Fibroblast of lung (primary cell): ENCODE results near the gene C1orf141. TPM values are rescaled to one million over a fixed set of nuclear protein-coding genes. Genes with fewer than 3 reads are reported as not detected.
A peak's percentile ranks its signal among the peaks of the same experiment; 100 is the strongest.

Experiments
- DNase-seq, 2 donors: peaks; one replicate each; pipeline versions ENCODE4 v3.0.0 to v3.0.0-alpha.2; 2010; ENCODE audit warnings: low read depth in 2 of 2
- H2AFZ ChIP-seq: 2 replicates; pipeline ENCODE4 v1.5.1; 2012; ENCODE audit warnings: low read length, control low read depth, inconsistent platforms
- H3K27ac ChIP-seq: 2 replicates; pipeline ENCODE4 v1.5.1; 2011; ENCODE audit warnings: low read length, control low read depth; ENCODE audit not compliant: insufficient read depth
- H3K27me3 ChIP-seq: 2 replicates; pipeline ENCODE4 v1.5.1; 2011; ENCODE audit warnings: mild to moderate bottlenecking, low read length; ENCODE audit not compliant: control insufficient read depth, insufficient read depth
- H3K36me3 ChIP-seq: 2 replicates; pipeline ENCODE4 v1.5.1; 2011; ENCODE audit warnings: low read length; ENCODE audit not compliant: control insufficient read depth, insufficient read depth
- H3K4me1 ChIP-seq: 2 replicates; pipeline ENCODE4 v1.5.1; 2011; ENCODE audit warnings: low read length; ENCODE audit not compliant: control insufficient read depth, insufficient read depth; ENCODE audit errors: extremely low read depth
- H3K4me2 ChIP-seq: 2 replicates; pipeline ENCODE4 v1.5.1; 2011; ENCODE audit warnings: low read length, control low read depth; ENCODE audit not compliant: insufficient read depth; ENCODE audit errors: extremely low read depth
- H3K4me3 ChIP-seq, 4 experiments: fragments of 200-600 bp in 1 of 4; sonication (generic) in 1 of 4; replicated peaks in 1 of 4; 2 replicates each; pipeline ENCODE4 v1.5.1; 2011 to 2016; ENCODE audit warnings: low read length in 4 of 4, low read depth in 3 of 4, mild to moderate bottlenecking in 3 of 4, control low read depth in 2 of 4, inconsistent platforms in 1 of 4, mixed read lengths in 1 of 4; ENCODE audit not compliant: insufficient read depth in 1 of 4; ENCODE audit errors: control extremely low read depth in 1 of 4
- H3K79me2 ChIP-seq: 2 replicates; pipeline ENCODE4 v1.5.1; 2012; ENCODE audit warnings: mild to moderate bottlenecking, low read length, inconsistent platforms; ENCODE audit not compliant: control insufficient read depth, insufficient read depth
- H3K9ac ChIP-seq: 2 replicates; pipeline ENCODE4 v1.5.1; 2011; ENCODE audit warnings: mild to moderate bottlenecking, low read length, control low read depth; ENCODE audit not compliant: insufficient read depth
- H3K9me3 ChIP-seq: 2 replicates; pipeline ENCODE4 v1.5.1; 2012; ENCODE audit warnings: low read depth, low read length; ENCODE audit not compliant: control insufficient read depth, insufficient read depth
- H4K20me1 ChIP-seq: 2 replicates; pipeline ENCODE4 v1.5.1; 2011; ENCODE audit warnings: low read length; ENCODE audit not compliant: control insufficient read depth, insufficient read depth; ENCODE audit errors: extremely low read depth
- EZH2 ChIP-seq: IDR thresholded peaks from 2 replicates; pipeline ENCODE4 v1.5.1; 2012; ENCODE audit warnings: low read length, control low read depth, mild to moderate bottlenecking; ENCODE audit errors: missing control alignments
- polyA plus RNA-seq, 2 donors: library from polyadenylated mRNA; depleted of rRNA in 1 of 2; stranded (reverse) in 1 of 2; unstranded in 1 of 2; fragments of >200 nt; gene quantifications; 2 replicates each; pipeline ENCODE4 v1.2.1, GENCODE V29; 2011 to 2012; ENCODE audit warnings: missing spikeins in 1 of 2
- total RNA-seq: library from RNA; depleted of rRNA; stranded (reverse); fragments of >200 nt; gene quantifications from 2 replicates; pipeline ENCODE4 v1.2.1, GENCODE V29; 2014
- TF ChIP-seq, protein P1 (sequence below), 2 donors: IDR thresholded peaks in 1 of 2; conservative IDR thresholded peaks in 1 of 2; 1 replicate in 1 of 2; 2 replicates in 1 of 2; pipeline ENCODE4 v1.5.1; 2011 to 2012; ENCODE audit warnings: low read length in 2 of 2, control low read depth in 1 of 2, inconsistent platforms in 1 of 2, low read depth in 1 of 2, mild to moderate bottlenecking in 1 of 2

C1orf141 gene
- total and polyA plus RNA-seq, 2 donors (not counting 1 experiment from before 2014, with no cell fraction given): not detected

DNA sequence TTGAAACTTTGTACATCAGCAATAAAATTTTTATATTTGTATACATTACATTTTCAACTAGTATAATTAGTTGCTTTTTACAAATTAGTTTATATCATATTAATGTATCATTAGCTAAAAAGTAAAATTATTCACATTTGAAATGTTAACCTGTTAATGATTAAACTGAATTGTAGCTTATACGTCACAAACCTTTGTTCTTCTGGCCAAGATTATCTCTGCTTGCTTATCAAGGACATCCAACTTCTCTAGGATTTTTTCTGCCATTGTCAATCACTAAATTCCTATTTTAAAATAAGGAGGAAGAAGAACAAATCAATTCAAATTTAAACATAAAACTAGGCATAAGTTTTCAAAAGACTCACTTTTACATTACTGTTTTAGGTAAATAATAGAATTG is 7.8 kb downstream of the C1orf141 start:
- Histone ChIP-seq H3K27ac (no peak overlapping the region), H3K4me1 (no peaks in the 10 kb centered on the region), H4K20me1 (no peaks in the 10 kb centered on the region), H3K36me3 (no peaks in the 10 kb centered on the region), H3K4me3 (no peak overlapping the region), H3K4me2 (no peak overlapping the region), H3K27me3 (no peaks in the 10 kb centered on the region), H3K79me2 (no peaks in the 10 kb centered on the region), H2AFZ (no peak overlapping the region), H3K9me3 (no peaks in the 10 kb centered on the region), H3K9ac (no peak overlapping the region)
- no peak for DNase-seq
- TF ChIP-seq, protein P1, sequence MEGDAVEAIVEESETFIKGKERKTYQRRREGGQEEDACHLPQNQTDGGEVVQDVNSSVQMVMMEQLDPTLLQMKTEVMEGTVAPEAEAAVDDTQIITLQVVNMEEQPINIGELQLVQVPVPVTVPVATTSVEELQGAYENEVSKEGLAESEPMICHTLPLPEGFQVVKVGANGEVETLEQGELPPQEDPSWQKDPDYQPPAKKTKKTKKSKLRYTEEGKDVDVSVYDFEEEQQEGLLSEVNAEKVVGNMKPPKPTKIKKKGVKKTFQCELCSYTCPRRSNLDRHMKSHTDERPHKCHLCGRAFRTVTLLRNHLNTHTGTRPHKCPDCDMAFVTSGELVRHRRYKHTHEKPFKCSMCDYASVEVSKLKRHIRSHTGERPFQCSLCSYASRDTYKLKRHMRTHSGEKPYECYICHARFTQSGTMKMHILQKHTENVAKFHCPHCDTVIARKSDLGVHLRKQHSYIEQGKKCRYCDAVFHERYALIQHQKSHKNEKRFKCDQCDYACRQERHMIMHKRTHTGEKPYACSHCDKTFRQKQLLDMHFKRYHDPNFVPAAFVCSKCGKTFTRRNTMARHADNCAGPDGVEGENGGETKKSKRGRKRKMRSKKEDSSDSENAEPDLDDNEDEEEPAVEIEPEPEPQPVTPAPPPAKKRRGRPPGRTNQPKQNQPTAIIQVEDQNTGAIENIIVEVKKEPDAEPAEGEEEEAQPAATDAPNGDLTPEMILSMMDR (conservative IDR thresholded peaks at IDR 0.05 in 1 of 2, IDR thresholded peaks at IDR 0.05 in 1 of 2; ENCODE audit: low read depth in 1 of 2, low read length in 2 of 2): no peak
- no peak for TF ChIP-seq EZH2

DNA sequence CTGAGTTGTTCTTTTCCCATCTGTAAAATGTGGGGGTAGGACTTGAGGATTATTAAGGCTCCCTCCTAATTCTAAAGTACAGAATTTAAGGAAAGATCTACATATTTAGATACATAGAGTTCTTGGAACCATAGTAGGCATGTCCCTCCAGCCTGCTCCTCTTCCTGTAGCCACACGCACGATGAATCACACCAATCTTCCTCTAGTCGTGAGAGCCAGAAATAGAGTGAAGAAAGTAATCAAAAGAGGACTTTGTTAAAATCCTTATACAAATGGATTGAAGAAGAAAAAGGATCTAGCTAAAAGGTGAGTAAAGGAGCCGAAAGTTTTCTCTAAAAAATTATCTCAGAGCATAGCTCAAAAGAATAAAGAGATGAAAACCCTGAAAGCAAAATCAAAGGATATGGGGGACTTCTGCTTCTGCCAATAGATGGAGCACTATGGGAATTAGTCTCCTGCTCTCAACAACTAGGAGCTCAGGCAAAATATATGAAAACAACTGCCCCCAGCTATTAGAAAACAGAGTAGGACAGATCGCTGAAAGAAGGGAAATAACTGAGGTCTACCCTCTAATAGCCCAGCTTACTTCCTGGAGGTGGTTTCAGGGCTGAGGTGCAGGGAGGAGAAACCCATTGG is 8.5 kb downstream of the C1orf141 start:
- Histone ChIP-seq H3K4me3 (no peak overlapping the region), H4K20me1 (no peaks in the 10 kb centered on the region), H3K4me1 (no peaks in the 10 kb centered on the region), H3K9me3 (no peaks in the 10 kb centered on the region), H2AFZ (no peak overlapping the region), H3K79me2 (no peaks in the 10 kb centered on the region), H3K27ac (no peak overlapping the region), H3K36me3 (no peaks in the 10 kb centered on the region), H3K27me3 (no peaks in the 10 kb centered on the region), H3K4me2 (no peak overlapping the region), H3K9ac (no peak overlapping the region)
- TF ChIP-seq EZH2: no peak
- TF ChIP-seq, protein P1 (conservative IDR thresholded peaks at IDR 0.05 in 1 of 2, IDR thresholded peaks at IDR 0.05 in 1 of 2; ENCODE audit: low read depth in 1 of 2, low read length in 2 of 2): no peak
- DNase-seq: peak in 1 of 2 donors; percentile 35

DNA sequence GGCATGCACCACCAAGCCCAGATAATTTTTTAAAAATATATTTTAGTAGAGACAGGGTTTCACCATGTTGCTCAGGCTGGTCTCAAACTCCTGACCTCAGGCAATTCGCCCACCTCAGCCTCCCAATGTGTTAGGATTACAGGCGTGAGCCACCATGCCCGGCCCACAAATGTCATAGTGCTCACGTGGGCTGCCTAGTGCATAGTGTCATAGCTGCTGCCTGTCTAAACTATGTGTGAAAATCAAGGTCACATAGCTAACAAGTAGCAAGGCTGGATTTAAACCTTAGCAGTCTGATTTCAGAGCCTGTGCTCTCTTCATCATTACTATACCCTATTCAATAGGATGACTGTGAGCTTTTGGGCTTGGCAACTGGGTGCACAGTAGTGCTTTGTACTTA is 10.3 kb downstream of the C1orf141 start:
- H3K4me2 ChIP-seq: no peak overlapping the region
- H3K27ac ChIP-seq: no peak overlapping the region
- H3K4me3 ChIP-seq: no peak overlapping the region
- TF ChIP-seq, protein P1 (conservative IDR thresholded peaks at IDR 0.05 in 1 of 2, IDR thresholded peaks at IDR 0.05 in 1 of 2; ENCODE audit: low read depth in 1 of 2, low read length in 2 of 2): no peak
- TF ChIP-seq EZH2: no peak
- no peak overlapping the region for H2AFZ ChIP-seq
- H3K4me1 ChIP-seq: no peaks in the 10 kb centered on the region
- DNase-seq: no peak
- no peaks in the 10 kb centered on the region for H3K9me3 ChIP-seq
- no peaks in the 10 kb centered on the region for H3K36me3 ChIP-seq
- H4K20me1 ChIP-seq: no peaks in the 10 kb centered on the region
- H3K27me3 ChIP-seq: no peaks in the 10 kb centered on the region
- H3K79me2 ChIP-seq: no peaks in the 10 kb centered on the region
- no peak overlapping the region for H3K9ac ChIP-seq
